ENCODE measurements around the gene NKX2-2.

DNA sequence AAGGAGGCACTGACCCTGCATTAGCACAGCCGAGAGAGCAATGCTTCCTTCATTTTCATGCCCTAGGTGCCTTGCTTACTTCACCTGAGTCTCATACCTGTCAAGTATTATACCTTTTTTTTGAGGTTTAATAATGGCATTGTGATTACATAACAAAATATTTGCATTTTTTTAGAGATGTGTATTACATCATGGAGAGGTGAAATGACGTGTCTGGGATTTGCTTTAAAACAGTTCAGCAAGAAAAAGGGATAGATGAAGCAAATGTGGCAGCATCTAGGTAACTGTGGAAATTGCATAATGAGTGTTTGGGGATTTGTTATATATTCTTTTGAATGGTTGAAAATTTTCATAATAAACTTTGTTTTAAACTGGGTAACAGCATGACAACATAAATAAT is 48.9 kb downstream of the NKX2-2 start:
- TF ChIP-seq EZH2 (IDR thresholded peaks at IDR 0.05; ENCODE audit: low read depth) = no peak
- TF ChIP-seq, protein P1, sequence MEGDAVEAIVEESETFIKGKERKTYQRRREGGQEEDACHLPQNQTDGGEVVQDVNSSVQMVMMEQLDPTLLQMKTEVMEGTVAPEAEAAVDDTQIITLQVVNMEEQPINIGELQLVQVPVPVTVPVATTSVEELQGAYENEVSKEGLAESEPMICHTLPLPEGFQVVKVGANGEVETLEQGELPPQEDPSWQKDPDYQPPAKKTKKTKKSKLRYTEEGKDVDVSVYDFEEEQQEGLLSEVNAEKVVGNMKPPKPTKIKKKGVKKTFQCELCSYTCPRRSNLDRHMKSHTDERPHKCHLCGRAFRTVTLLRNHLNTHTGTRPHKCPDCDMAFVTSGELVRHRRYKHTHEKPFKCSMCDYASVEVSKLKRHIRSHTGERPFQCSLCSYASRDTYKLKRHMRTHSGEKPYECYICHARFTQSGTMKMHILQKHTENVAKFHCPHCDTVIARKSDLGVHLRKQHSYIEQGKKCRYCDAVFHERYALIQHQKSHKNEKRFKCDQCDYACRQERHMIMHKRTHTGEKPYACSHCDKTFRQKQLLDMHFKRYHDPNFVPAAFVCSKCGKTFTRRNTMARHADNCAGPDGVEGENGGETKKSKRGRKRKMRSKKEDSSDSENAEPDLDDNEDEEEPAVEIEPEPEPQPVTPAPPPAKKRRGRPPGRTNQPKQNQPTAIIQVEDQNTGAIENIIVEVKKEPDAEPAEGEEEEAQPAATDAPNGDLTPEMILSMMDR (conservative IDR thresholded peaks at IDR 0.05) = no peak

All from PC-9 (cell line).